Measurements from ENCODE around the gene DUSP15.

GRCh38 chr20:31843881-31844280 lies 26.4 kb downstream of the DUSP15 start:
- TF ChIP-seq, protein P1, sequence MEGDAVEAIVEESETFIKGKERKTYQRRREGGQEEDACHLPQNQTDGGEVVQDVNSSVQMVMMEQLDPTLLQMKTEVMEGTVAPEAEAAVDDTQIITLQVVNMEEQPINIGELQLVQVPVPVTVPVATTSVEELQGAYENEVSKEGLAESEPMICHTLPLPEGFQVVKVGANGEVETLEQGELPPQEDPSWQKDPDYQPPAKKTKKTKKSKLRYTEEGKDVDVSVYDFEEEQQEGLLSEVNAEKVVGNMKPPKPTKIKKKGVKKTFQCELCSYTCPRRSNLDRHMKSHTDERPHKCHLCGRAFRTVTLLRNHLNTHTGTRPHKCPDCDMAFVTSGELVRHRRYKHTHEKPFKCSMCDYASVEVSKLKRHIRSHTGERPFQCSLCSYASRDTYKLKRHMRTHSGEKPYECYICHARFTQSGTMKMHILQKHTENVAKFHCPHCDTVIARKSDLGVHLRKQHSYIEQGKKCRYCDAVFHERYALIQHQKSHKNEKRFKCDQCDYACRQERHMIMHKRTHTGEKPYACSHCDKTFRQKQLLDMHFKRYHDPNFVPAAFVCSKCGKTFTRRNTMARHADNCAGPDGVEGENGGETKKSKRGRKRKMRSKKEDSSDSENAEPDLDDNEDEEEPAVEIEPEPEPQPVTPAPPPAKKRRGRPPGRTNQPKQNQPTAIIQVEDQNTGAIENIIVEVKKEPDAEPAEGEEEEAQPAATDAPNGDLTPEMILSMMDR (conservative IDR thresholded peaks at IDR 0.05) = no peak
- no peak for TF ChIP-seq ZFX (IDR thresholded peaks at IDR 0.05)

Data from C4-2B (cell line).